CD4-positive, CD25-positive, alpha-beta regulatory T cell (primary cell): ENCODE results near the gene BHLHE41. TPM values are rescaled to one million over a fixed set of nuclear protein-coding genes. Genes with fewer than 3 reads are reported as not detected.

Experiments used
- ATAC-seq, 2 donors: fragments of 150-1000 bp; cut with Tn5 transposase; one replicate each; pipeline ENCODE4 v1.10.0; 2021; ENCODE audit warnings: low read depth in 2 of 2, moderate number of reproducible peaks in 2 of 2, moderate library complexity in 1 of 2
- DNase-seq, 3 donors: peaks; one replicate each; pipeline versions ENCODE4 v3.0.0 to v3.0.0-alpha.2; 2012 to 2022; ENCODE audit warnings: mixed read lengths in 1 of 3
- H3K27ac ChIP-seq: one replicate; pipeline ENCODE4 v1.7.0; 2013; ENCODE audit warnings: mild to moderate bottlenecking, low read length; ENCODE audit not compliant: insufficient read depth, poor library complexity, severe bottlenecking
- H3K27me3 ChIP-seq: one replicate; pipeline ENCODE4 v1.7.0; 2013; ENCODE audit warnings: low read length; ENCODE audit not compliant: control insufficient read depth, insufficient read depth
- H3K36me3 ChIP-seq: one replicate; pipeline ENCODE4 v1.7.0; 2013; ENCODE audit warnings: mild to moderate bottlenecking, low read length, moderate library complexity; ENCODE audit not compliant: control insufficient read depth, insufficient read depth
- H3K4me1 ChIP-seq: 2 replicates; pipeline ENCODE4 v1.7.0; 2013; ENCODE audit warnings: mild to moderate bottlenecking, low read length; ENCODE audit not compliant: insufficient read depth, control insufficient read depth, poor library complexity, severe bottlenecking
- H3K4me3 ChIP-seq: one replicate; pipeline ENCODE4 v1.7.0; 2013; ENCODE audit warnings: low read depth, mild to moderate bottlenecking, low read length, moderate library complexity
- H3K9me3 ChIP-seq, 2 experiments: 1 replicate in 1 of 2; 2 replicates in 1 of 2; pipeline ENCODE4 v1.7.0; 2013; ENCODE audit warnings: low read length in 2 of 2, mild to moderate bottlenecking in 1 of 2, moderate library complexity in 1 of 2; ENCODE audit not compliant: control insufficient read depth in 2 of 2
- H3K27ac Mint-ChIP-seq, 3 donors: one replicate each; pipeline ENCODE4 v1.8.0; 2020 to 2022; ENCODE audit warnings: mild to moderate bottlenecking in 3 of 3, mixed read lengths in 3 of 3, moderate library complexity in 2 of 3
- H3K27me3 Mint-ChIP-seq: one replicate; pipeline ENCODE4 v1.8.0; 2022; ENCODE audit warnings: mild to moderate bottlenecking, mixed read lengths
- H3K36me3 Mint-ChIP-seq: one replicate; pipeline ENCODE4 v1.8.0; 2020; ENCODE audit warnings: mixed read lengths
- H3K4me1 Mint-ChIP-seq, 4 donors: one replicate each; pipeline ENCODE4 v1.8.0; 2020 to 2022; ENCODE audit warnings: mixed read lengths in 4 of 4, mild to moderate bottlenecking in 1 of 4
- H3K4me3 Mint-ChIP-seq, 4 donors: one replicate each; pipeline ENCODE4 v1.8.0; 2020 to 2022; ENCODE audit warnings: mild to moderate bottlenecking in 4 of 4, mixed read lengths in 4 of 4, moderate library complexity in 3 of 4
- H3K9me3 Mint-ChIP-seq, 7 donors: one replicate each; pipeline ENCODE4 v1.8.0; 2020 to 2022; ENCODE audit warnings: mixed read lengths in 7 of 7, mild to moderate bottlenecking in 3 of 7, moderate library complexity in 2 of 7
- polyA plus RNA-seq, 4 donors: library from polyadenylated mRNA; unstranded; fragments of 300-500 nt; fragmentation: Illumina TruSeq; gene quantifications; one replicate each; pipeline ENCODE4 v1.2.3, GENCODE V29; 2021
- total RNA-seq: library from RNA; stranded (reverse); gene quantifications from one replicate; pipeline ENCODE4 v1.2.3, GENCODE V29; 2022

BHLHE41 gene
- total and polyA plus RNA-seq, 5 donors from 2014 or later: not detected

GRCh38 chr12:26097046-26097878 is 27.6 kb downstream of the BHLHE41 start:
- H3K27ac ChIP-seq: no peak overlapping the region
- DNase-seq (peak; percentile 33 to 59 (median 41)), ATAC-seq (peak; percentile 74 to 79)
- Mint-ChIP-seq H3K27me3 (peaks cover 25% of the 10 kb centered on the region), H3K27ac (peak overlapping the region in 1 of 3 donors; percentile 14), H3K4me1 (no peaks in the 10 kb centered on the region), H3K9me3 (no peaks in the 10 kb centered on the region), H3K36me3 (no peaks in the 10 kb centered on the region), H3K4me3 (no peak overlapping the region)
- peaks cover 12% of the 10 kb centered on the region for H3K27me3 ChIP-seq
- H3K9me3 ChIP-seq: no peaks in the 10 kb centered on the region
- H3K4me3 ChIP-seq: no peak overlapping the region
- H3K4me1 ChIP-seq: no peaks in the 10 kb centered on the region
- H3K36me3 ChIP-seq: no peaks in the 10 kb centered on the region

- Histone ChIP-seq H3K36me3 (no peaks in the 10 kb centered on the region), H3K9me3 (no peaks in the 10 kb centered on the region), H3K27me3 (peaks cover 7% of the 10 kb centered on the region), H3K27ac (no peak overlapping the region), H3K4me1 (no peaks in the 10 kb centered on the region), H3K4me3 (no peak overlapping the region)
- Mint-ChIP-seq H3K36me3 (no peaks in the 10 kb centered on the region), H3K4me3 (no peak overlapping the region), H3K4me1 (no peaks in the 10 kb centered on the region), H3K9me3 (no peaks in the 10 kb centered on the region), H3K27me3 (peaks cover 21% of the 10 kb centered on the region), H3K27ac (no peak overlapping the region)
- ATAC-seq: no peak
- DNase-seq: no peak
Observed at GRCh38 chr12:26096036-26096435, 28.8 kb downstream of the BHLHE41 start.

GRCh38 chr12:26095186-26095585 is 29.7 kb downstream of the BHLHE41 start:
- H3K27ac ChIP-seq: no peak overlapping the region
- H3K27me3 ChIP-seq: peaks cover 5% of the 10 kb centered on the region
- Mint-ChIP-seq H3K4me1 (no peaks in the 10 kb centered on the region), H3K4me3 (no peak overlapping the region), H3K27ac (no peak overlapping the region), H3K27me3 (peaks cover 19% of the 10 kb centered on the region), H3K36me3 (no peaks in the 10 kb centered on the region), H3K9me3 (no peaks in the 10 kb centered on the region)
- DNase-seq (no peak), ATAC-seq (no peak)
- no peaks in the 10 kb centered on the region for H3K36me3 ChIP-seq
- no peaks in the 10 kb centered on the region for H3K4me1 ChIP-seq
- no peak overlapping the region for H3K4me3 ChIP-seq
- H3K9me3 ChIP-seq: no peaks in the 10 kb centered on the region

GRCh38 chr12:26092346-26093105 is 32.3 kb downstream of the BHLHE41 start:
- peaks cover 1% of the 10 kb centered on the region for H3K27me3 ChIP-seq
- no peaks in the 10 kb centered on the region for H3K9me3 ChIP-seq
- no peak overlapping the region for H3K27ac ChIP-seq
- Mint-ChIP-seq H3K4me1 (no peaks in the 10 kb centered on the region), H3K36me3 (no peaks in the 10 kb centered on the region), H3K27me3 (peaks cover 19% of the 10 kb centered on the region), H3K4me3 (no peak overlapping the region), H3K27ac (no peak overlapping the region), H3K9me3 (no peaks in the 10 kb centered on the region)
- DNase-seq (no peak), ATAC-seq (no peak)
- H3K4me3 ChIP-seq: no peak overlapping the region
- no peaks in the 10 kb centered on the region for H3K36me3 ChIP-seq
- no peaks in the 10 kb centered on the region for H3K4me1 ChIP-seq

- Histone ChIP-seq H3K4me1 (no peaks in the 10 kb centered on the region), H3K9me3 (no peaks in the 10 kb centered on the region), H3K36me3 (no peaks in the 10 kb centered on the region), H3K4me3 (no peak overlapping the region), H3K27me3 (no peaks in the 10 kb centered on the region), H3K27ac (no peak overlapping the region)
- no peak overlapping the region for H3K4me3 Mint-ChIP-seq
- H3K27ac Mint-ChIP-seq: no peak overlapping the region
- no peaks in the 10 kb centered on the region for H3K36me3 Mint-ChIP-seq
- peaks cover 17% of the 10 kb centered on the region for H3K27me3 Mint-ChIP-seq
- H3K9me3 Mint-ChIP-seq: no peaks in the 10 kb centered on the region
- H3K4me1 Mint-ChIP-seq: no peaks in the 10 kb centered on the region
- DNase-seq: no peak
- ATAC-seq: no peak
Observed at GRCh38 chr12:26091822-26092221, 33.0 kb downstream of the BHLHE41 start.

- H3K36me3 Mint-ChIP-seq: no peaks in the 10 kb centered on the region
- no peak for ATAC-seq
- H3K9me3 ChIP-seq: no peaks in the 10 kb centered on the region
Observed at GRCh38 chr12:26090836-26091510, 33.9 kb downstream of the BHLHE41 start.

GRCh38 chr12:26088998-26089397 is 35.8 kb downstream of the BHLHE41 start:
- Mint-ChIP-seq H3K27me3 (peaks cover 5% of the 10 kb centered on the region), H3K4me1 (no peaks in the 10 kb centered on the region)
- peak in 1 of 2 donors; percentile 37 for ATAC-seq

More at GRCh38 chr12:26090836-26091510, 33.9 kb downstream of the BHLHE41 start:
- Mint-ChIP-seq H3K9me3 (no peaks in the 10 kb centered on the region), H3K27me3 (peaks cover 8% of the 10 kb centered on the region), H3K27ac (no peak overlapping the region), H3K4me1 (no peaks in the 10 kb centered on the region), H3K4me3 (no peak overlapping the region)
- Histone ChIP-seq H3K27me3 (no peaks in the 10 kb centered on the region), H3K27ac (no peak overlapping the region), H3K4me1 (no peaks in the 10 kb centered on the region), H3K4me3 (no peak overlapping the region), H3K36me3 (no peaks in the 10 kb centered on the region)
- DNase-seq: no peak

More at GRCh38 chr12:26088998-26089397, 35.8 kb downstream of the BHLHE41 start:
- no peak for DNase-seq
- Histone ChIP-seq H3K9me3 (no peaks in the 10 kb centered on the region), H3K4me1 (no peaks in the 10 kb centered on the region), H3K27ac (no peak overlapping the region), H3K27me3 (no peaks in the 10 kb centered on the region), H3K36me3 (no peaks in the 10 kb centered on the region), H3K4me3 (no peak overlapping the region)
- no peak overlapping the region for H3K27ac Mint-ChIP-seq
- H3K36me3 Mint-ChIP-seq: no peaks in the 10 kb centered on the region
- no peak overlapping the region for H3K4me3 Mint-ChIP-seq
- H3K9me3 Mint-ChIP-seq: peaks cover 0 to 4% (median 0%) of the 10 kb centered on the region in 7 donors
